ENCODE results near the gene AGAP3.

DNA sequence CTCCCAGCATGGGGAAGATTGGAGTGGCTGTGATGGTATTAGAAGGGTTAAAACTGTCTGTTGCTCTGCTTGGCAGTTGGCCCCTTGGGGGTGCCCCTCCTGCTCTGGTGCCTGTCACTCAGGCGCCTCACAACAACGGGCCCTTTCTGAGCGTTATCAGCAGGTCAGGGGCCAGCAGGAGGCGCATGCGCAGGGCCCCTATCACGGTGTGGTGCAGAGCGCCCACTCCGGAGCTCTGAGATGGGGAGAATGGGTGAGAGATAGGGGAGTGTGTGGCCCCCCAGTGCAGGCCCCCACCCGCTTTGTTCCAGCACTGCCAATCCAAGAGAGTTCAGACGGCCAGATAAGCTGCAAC lies 56.4 kb downstream of the AGAP3 start:
- no peak for TF ChIP-seq EZH2 (IDR thresholded peaks at IDR 0.05; ENCODE audit: insufficient read depth, poor library complexity, severe bottlenecking)
- TF ChIP-seq EZH2phosphoT487 (IDR thresholded peaks at IDR 0.05; ENCODE audit: insufficient read depth, low read depth) = no peak

Measured in GM23248 (cell line).